ENCODE results near the gene CP.

- TF ChIP-seq CTCF (IDR thresholded peaks at IDR 0.05) (no peak), POLR2A (IDR thresholded peaks at IDR 0.05) (no peak)
These were observed 48.1 kb upstream of the CP start for GRCh38 chr3:149269687-149270086.

Data from thyroid gland (tissue), 4 donors.